ENCODE measurements around the gene THAP9.
"Not testable (repeated sequence)": the region's sequence is repeated elsewhere in the genome, so short reads cannot be mapped to it uniquely, and the experiment has no call there.

Gene THAP9

DNA sequence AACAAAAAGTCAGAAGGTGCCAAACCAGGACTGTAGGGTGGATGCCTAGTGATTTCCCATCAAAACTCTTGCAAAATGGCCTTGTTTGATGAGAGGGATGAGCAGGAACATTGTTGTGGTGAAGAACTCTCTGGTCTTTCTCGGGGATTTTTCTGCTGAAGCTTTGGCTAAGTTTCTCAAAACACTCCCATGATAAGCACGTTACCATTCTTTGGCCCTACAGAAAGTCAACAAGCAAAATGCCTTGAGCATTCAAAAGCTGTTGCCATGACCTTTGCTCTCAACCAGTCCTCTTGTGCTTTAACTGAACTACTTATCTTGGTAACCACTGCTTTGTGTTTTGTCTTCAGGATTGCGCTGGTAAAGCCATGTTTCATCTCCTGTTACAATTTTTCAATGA, 6.6 kb upstream of the THAP9 start:
- no peak for DNase-seq

DNA sequence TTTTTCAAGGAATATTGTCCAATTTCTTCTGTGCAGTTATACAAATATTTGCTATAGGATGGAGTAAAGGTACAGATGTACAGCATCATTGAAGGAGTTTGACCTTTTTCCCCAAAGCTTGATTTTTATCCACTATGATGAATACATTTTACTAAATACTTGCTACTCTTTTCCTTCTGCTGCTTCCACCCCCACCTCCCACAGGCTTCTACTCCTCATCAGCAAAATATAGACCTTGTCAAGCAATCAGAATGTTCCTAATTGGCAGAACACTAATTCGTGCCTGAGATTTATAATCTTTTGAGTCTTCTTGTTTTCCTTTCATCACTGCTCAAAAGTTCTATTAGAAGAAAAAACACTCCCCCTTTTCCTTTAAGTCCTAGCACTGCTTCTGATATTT, 3.8 kb upstream of the THAP9 start:
- no peak for DNase-seq

DNA sequence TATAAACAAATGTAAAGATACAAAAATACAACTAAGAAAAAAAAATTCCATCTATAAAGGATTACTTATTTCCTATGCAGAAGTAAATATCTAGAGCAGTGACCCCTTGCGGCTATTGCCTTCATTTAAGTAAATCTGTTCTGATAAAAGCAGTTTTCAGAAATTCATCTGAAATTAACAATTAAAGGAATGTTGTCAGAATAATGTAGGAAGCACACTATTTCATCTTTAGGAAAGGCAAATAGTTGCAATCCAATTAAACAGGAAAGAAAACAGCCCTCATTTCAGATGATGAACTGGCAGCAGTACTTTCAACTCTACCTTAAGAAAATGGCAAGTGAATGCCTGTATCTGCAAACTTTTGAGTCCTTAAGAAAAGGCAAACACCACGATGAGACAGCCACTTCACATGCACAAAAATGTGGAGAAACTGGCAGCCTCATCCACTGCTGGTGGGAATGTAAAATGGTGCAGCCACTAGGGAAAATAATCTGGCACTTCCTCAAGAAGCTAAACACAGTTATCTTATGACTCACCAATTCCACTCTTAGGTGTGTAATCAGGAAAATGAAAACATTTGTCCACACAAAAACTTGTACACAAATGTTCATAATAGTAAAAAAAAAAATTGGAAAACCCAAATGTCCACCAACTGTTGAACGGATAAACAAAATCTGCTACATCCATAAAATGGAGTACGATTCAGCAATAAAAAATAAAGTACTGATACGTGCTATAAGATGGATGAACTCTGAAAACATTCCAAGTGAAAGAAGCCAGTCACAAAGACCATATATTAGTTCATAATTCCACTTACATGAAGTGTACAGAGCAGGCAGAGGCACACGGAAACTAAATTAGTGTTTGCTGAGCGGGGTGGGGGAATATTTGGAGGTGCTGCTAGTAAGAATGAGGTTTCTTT, 2.0 kb upstream of the THAP9 start:
- no peak for DNase-seq

DNA sequence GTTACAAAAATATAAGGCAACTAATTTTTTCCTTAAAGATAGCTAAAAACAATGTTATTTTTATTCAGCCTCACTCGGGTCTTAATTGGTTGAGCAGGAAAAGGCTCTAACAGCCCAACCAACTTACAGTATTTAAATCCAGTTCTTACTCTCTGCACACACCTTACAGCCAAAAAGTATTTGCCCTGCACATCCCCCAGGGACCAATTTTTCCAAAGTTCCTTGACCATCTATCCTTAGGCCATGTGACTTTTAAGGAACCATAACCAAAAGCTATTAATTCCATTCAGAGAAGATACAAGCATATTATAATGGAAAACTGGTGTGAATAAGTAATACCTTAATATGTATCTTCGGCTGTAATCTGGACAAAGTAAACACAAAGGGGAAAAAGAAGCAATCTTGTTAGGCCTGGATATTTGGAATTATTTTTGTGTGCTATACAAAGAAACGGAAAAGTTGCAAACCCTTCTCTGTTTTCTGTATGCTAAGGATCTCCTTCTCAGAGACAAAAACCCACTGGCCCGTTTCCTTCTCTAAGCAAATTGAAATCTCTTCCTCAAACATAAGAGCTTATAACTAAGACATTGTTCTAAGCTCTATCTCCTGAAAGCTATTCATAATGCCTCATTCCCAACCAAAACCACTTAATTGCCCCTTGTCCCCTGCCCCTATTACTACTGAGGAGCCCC, 1.0 kb upstream of the THAP9 start:
- no peak for DNase-seq

GRCh38 chr4:82900066-82900410, 497 bp upstream of the THAP9 start:
- DNase-seq = peak; percentile 39

- DNase-seq = no peak
These were observed 716 bp downstream of the THAP9 start for GRCh38 chr4:82901183-82901718.

DNA sequence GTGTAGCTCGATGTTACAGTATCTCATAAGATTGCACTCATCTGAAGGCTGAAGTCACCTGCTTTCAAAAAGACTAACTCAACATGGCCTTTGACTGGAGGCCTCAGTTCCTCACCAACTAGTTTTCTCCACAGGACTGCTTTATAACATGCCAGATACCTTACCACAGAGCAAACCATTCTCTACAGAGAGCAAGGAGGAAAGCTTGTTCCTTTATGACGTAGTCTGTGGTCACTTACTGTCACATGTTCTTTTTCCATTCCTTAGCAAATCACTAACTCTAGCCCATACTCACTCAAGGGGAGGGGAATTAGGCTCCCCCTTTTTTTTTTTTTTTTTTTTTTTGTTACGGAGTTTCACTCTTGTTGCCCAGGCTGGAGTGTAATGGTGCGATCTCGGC, 3.2 kb downstream of the THAP9 start:
- DNase-seq = no peak

DNA sequence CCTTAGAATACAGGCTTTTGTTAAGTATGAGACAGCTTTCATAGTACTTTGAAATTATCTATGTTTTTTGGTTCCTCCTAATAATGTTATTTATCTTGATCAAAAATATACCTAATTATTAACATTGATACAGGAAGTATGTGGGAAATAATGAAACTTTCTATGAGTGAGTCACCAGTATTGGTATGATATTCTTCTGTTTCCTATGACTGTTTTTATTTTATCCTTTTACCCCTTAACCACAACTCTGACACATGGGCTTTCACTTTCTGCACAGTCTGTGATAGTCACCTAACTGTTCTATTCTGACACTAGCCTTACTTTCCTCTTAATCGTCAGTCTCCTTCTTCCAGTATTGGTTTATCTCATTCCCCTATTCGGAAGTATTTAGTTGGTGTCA, 4.7 kb downstream of the THAP9 start:
- no peak for DNase-seq

DNA sequence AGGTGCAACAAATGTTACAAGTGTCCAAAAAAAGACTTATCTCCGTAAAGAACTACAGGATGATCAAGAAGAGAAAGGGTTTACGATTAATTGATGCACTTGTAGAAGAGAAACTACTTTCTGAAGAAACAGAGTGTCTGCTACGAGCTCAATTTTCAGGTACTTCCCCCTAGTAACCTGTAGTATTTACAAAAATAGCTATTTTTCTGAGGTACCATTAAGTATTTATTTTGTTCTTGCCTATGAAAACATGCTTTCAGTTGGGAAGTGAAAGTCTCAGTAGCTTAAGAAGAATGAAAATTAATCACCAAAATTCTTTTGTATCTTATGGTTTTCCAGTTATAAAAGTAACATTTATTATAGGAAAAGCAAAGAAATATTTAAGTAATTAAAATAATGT, 5.9 kb downstream of the THAP9 start:
- DNase-seq = no peak

DNA sequence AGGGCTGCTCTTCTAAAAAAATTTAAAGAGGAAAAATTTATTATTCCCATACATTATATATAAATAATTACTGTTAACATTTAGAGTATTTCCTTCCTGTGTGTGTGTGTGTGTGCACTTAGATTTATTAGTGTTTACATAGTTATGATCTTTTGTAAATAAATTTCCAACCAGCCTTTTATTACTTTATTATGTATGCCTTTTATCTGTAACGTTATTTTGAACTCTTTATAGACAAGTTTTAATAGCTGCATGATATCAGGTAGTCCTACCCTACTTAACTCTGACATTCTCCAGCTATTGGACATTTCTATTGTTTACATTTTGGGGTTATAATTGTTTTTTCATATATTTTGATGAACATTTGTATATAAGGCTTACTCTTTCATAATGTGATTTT, 8.8 kb downstream of the THAP9 start:
- no peak for DNase-seq

- DNase-seq = no peak
These were observed 12.8 kb downstream of the THAP9 start for GRCh38 chr4:82913305-82913704.

DNA sequence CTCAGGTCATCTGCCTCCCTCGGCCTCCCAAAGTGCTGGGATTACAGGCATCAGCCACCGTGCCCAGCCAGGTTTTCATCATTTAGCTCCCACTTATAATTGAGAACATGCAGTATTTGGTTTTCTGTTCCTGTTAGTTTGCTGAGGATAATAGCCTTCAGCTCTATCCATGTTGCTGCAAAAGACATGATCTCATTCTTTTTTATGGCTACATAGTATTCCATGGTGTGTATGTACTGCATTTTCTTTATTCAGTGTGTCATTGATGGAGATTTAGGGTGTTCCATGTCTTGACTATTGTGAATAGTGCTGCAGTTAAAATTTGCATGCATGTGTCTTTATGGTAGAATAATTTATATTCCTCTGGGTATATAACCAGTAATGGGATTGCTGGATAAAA, 13.4 kb downstream of the THAP9 start:
- DNase-seq = not testable (repeated sequence)

- no peak for DNase-seq
These were observed 17.6 kb downstream of the THAP9 start for GRCh38 chr4:82918091-82918490.

GRCh38 chr4:82919386-82919785, 18.9 kb downstream of the THAP9 start:
- no peak for DNase-seq

- DNase-seq = no peak
These were observed 21.3 kb downstream of the THAP9 start for GRCh38 chr4:82921795-82922194.

- DNase-seq = no peak
These were observed 30.6 kb downstream of the THAP9 start for GRCh38 chr4:82930848-82931755.

DNA sequence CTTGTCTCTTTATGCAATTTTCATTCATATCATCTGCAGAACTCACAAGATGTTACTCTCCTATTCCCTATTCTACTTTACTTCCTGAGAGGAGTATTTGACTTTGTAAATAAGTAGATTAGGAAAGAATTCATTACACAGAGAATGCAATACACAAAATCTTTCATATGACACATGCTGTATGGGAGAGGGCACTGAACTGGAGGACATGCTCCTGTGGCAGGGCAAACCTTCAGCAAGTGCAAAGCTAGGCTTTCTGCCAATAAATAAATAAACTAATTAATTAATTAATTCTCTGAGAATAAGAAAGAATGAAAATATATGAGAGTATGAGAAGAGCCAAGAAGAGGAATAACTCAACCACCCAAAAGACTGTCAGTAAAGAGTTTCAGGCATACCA, 33.9 kb downstream of the THAP9 start:
- no peak for DNase-seq

GRCh38 chr4:82939414-82939813, 38.9 kb downstream of the THAP9 start:
- DNase-seq = no peak

- no peak for DNase-seq
These were observed 47.0 kb downstream of the THAP9 start for GRCh38 chr4:82947498-82947897.

DNA sequence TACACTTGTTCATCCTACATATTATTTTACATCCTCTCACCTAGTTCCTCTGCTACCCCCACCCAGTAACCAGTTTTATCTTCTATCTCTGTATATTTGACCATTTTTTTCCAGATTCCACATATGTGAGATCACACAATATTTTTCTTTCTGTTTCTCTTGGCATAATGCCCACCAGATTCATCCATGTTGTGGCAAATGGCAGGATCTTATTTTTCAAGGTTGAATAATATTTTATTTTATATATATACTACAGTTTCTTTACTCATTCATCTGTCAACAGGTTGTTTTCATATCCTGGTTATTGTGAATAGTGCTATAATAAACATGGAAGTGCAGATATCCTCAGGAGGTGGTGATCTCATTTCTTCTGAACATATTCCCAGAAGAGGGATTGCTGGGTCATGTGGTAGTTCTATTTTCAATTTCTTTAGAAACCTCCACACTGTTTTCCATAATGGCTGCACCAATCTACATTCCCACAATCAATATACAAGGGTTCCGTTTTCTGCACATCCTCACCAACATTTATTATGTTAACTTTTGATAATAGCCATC, 48.2 kb downstream of the THAP9 start:
- no peak for DNase-seq

DNA sequence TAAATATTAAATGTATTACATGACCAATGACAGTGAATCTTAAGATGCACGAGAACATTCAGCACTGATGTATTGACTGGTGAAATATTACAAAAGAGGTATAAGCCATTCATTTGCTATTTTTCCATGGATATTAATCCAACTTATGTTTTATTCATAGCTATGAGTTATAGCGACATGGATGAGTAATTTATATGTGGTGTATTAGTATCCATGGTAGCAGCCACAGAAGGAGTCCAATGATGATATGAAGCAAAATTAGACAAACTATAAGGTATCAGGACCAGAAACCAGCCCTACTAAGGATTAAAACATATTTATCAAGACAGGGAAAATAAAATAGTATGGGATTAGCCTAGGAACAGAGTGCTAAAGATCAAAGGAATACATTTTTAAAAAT, 50.7 kb downstream of the THAP9 start:
- no peak for DNase-seq

GRCh38 chr4:82954212-82954611, 53.7 kb downstream of the THAP9 start:
- no peak for DNase-seq

- no peak for DNase-seq
These were observed 56.5 kb downstream of the THAP9 start for GRCh38 chr4:82957045-82957444.
